Measurements from ENCODE around the gene ENTREP3.
A peak's percentile ranks its signal among the peaks of the same experiment; 100 is the strongest.

ENTREP3 gene

DNA sequence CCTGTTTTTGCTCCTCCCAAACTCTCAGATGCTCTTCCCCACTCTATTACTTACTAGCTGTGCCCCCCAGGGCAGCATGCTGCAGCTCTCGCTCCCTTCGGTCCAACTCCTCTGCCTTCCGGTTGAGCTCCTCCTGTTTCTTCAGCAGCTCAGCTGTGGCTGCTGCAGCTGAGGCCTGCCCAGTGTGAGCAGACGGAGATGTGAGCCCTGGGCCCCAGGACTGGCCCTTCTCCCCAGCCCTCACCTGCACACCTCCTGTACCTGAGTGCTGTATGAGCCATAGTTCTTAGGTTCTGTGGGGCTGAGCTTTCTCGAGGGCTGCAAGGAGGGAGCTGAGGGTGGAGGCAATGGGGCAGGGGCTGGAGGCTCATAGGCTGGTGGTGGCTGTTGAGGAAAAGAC, 5.0 kb upstream of the ENTREP3 start:
- Mint-ChIP-seq H3K9me3 (no peaks in the 10 kb centered on the region), H3K36me3 (ENCODE audit: low read depth) (peaks cover 56% of the 10 kb centered on the region), H3K27ac (no peak overlapping the region), H3K27me3 (ENCODE audit: low read depth) (no peaks in the 10 kb centered on the region), H3K4me3 (peak overlapping the region; percentile 96 to 97 (median 97)), H3K4me1 (peaks cover 30% of the 10 kb centered on the region)
- TF ChIP-seq, protein P1, sequence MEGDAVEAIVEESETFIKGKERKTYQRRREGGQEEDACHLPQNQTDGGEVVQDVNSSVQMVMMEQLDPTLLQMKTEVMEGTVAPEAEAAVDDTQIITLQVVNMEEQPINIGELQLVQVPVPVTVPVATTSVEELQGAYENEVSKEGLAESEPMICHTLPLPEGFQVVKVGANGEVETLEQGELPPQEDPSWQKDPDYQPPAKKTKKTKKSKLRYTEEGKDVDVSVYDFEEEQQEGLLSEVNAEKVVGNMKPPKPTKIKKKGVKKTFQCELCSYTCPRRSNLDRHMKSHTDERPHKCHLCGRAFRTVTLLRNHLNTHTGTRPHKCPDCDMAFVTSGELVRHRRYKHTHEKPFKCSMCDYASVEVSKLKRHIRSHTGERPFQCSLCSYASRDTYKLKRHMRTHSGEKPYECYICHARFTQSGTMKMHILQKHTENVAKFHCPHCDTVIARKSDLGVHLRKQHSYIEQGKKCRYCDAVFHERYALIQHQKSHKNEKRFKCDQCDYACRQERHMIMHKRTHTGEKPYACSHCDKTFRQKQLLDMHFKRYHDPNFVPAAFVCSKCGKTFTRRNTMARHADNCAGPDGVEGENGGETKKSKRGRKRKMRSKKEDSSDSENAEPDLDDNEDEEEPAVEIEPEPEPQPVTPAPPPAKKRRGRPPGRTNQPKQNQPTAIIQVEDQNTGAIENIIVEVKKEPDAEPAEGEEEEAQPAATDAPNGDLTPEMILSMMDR (IDR thresholded peaks at IDR 0.05; ENCODE audit: unreplicated experiment in 3 of 3) = no peak

DNA sequence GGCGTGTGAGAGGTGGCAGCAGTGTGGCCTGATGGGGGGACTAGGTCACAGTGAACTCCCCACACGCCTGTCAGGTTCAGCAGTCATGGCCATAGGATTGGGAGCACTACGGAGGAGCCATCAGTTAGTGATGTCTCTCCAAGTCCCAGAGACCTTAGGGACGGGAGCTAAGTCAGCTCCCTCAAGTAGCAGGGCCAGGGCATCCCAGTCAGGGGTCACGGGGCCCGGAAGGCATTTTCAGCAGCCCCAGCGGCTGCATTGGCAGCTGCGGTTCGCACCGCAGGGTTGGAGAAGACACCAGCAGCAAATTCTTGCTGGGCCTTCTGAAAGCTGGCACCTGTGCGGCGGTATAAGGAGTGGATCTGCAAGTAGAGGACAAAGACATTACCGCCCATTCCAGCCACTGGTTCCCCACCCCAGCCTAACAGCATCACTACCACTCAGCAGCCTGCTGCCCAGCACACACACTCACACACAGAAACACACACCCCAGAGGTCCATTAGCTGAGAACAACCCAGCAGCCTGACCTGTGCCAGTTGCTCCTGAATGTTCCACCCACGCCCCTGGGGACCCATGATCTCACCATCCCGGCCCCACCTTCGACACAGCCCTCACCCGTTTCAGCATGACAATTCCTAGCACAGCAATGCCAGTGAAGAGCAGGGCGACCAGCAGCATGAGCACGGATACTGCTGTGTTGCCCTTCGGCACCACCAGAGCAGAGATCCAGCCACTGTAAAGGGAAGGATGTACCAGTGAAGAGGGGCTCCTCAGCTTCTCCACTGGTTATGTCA, 972 bp upstream of the ENTREP3 start:
- H3K27ac Mint-ChIP-seq = peak overlapping the region; percentile 92 to 98 (median 95)
- peaks cover 29% of the 10 kb centered on the region for H3K36me3 Mint-ChIP-seq (ENCODE audit: low read depth)
- peaks cover 37% of the 10 kb centered on the region for H3K4me1 Mint-ChIP-seq
- H3K4me3 Mint-ChIP-seq = peak overlapping the region; percentile 84 to 94 (median 92)
- peaks cover 3% of the 10 kb centered on the region for H3K27me3 Mint-ChIP-seq (ENCODE audit: low read depth)
- H3K9me3 Mint-ChIP-seq = no peaks in the 10 kb centered on the region
- TF ChIP-seq, protein P1 (IDR thresholded peaks at IDR 0.05; ENCODE audit: unreplicated experiment in 3 of 3) = no peak

DNA sequence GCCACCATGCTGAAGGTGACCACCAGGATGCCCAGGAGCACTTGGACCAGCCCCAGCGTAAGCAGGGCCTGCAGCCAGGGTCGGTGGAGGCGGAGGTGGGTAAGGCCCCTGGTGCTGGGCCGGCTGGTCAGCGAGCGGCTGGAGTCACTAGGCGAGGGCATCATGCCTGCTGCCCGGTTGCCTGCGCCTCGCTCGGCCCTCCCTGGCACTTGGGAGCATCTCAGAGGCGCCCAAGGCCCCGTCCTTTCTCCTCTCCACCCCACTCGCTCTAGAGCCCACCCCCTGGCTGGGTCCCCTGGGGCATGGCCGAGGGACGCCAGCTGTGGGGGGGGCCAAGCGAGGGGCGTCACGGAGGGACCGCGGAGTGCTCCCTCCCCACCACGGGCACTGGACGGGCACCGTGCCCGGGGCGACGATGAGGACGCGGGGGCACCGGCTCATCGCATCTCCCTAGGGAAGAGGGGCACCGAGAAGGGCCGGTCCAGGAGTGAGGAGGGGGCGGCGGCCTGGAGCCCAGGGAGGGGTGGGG, 505 bp downstream of the ENTREP3 start:
- Mint-ChIP-seq H3K4me3 (peak overlapping the region; percentile 84 to 94 (median 92)), H3K4me1 (peaks cover 36% of the 10 kb centered on the region), H3K27me3 (ENCODE audit: low read depth) (peaks cover 3% of the 10 kb centered on the region), H3K9me3 (no peaks in the 10 kb centered on the region), H3K36me3 (ENCODE audit: low read depth) (peaks cover 19% of the 10 kb centered on the region), H3K27ac (peak overlapping the region; percentile 24 to 84 (median 65))
- TF ChIP-seq, protein P1 (IDR thresholded peaks at IDR 0.05; ENCODE audit: unreplicated experiment in 3 of 3) = no peak

DNA sequence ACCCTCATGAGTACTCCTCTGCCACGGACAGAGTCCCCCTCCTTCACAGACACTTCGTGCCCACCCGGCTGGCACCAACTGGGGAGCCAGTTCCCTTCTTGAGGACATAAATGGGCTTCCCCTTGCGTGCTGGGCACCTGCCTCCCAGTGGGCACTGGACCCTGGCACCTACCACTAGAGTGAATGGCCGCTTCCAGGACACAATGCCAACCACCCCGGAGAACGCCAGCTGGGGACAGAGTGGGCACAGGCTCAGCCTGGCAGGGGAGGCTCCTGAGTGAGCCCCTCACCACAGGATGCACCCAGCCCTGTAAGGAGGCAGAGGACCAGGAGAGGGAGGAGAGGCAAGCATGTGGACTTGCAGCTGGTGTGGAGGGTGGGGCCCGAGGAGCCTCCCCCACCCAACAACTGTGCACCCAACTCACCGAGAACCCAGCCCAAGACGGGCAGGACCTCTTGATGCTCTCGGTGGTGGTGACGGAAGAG, 1.0 kb downstream of the ENTREP3 start:
- Mint-ChIP-seq H3K27me3 (ENCODE audit: low read depth) (peaks cover 3% of the 10 kb centered on the region), H3K27ac (peak overlapping the region; percentile 24 to 84 (median 65)), H3K4me3 (peak overlapping the region; percentile 84 to 92 (median 88)), H3K36me3 (ENCODE audit: low read depth) (peaks cover 19% of the 10 kb centered on the region), H3K9me3 (no peaks in the 10 kb centered on the region), H3K4me1 (peaks cover 36% of the 10 kb centered on the region)
- TF ChIP-seq, protein P1 (IDR thresholded peaks at IDR 0.05; ENCODE audit: unreplicated experiment in 3 of 3) = no peak

DNA sequence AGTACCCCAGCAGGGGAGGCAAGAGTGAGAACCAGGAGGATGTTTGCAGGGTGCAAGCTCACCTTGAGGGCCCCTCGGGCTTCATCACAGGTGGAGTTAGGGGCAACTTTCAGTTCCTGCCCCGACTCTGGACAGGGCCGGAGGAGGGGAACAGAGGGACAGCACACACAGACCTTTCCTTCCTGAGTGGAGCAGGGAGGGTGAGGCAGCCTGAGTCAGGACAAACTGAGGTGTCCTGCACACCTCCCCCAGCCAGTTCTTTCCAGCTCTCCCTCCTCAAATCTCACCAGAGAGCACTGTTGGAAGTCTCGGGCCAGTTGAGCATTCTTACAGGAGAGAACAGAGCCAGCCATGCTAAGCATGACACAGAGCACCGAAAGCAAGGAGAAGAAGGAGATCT, 1.5 kb downstream of the ENTREP3 start:
- TF ChIP-seq, protein P1 (IDR thresholded peaks at IDR 0.05; ENCODE audit: unreplicated experiment in 3 of 3) = no peak
- H3K4me1 Mint-ChIP-seq = peaks cover 36% of the 10 kb centered on the region
- peaks cover 3% of the 10 kb centered on the region for H3K27me3 Mint-ChIP-seq (ENCODE audit: low read depth)
- H3K36me3 Mint-ChIP-seq (ENCODE audit: low read depth) = peaks cover 18% of the 10 kb centered on the region
- H3K27ac Mint-ChIP-seq = peak overlapping the region; percentile 24 to 84 (median 65)
- H3K4me3 Mint-ChIP-seq = peak overlapping the region; percentile 84 to 92 (median 88)
- H3K9me3 Mint-ChIP-seq = no peaks in the 10 kb centered on the region

Measured in nephron (organoid).